Non-pigmented ciliary epithelial cell (primary cell): Measurements from ENCODE around the gene SETX.

ENCODE experiments used
- DNase-seq: peaks from one replicate; pipeline ENCODE4 v3.0.0-alpha.2; 2010; ENCODE audit warnings: low read depth

Gene SETX

DNA sequence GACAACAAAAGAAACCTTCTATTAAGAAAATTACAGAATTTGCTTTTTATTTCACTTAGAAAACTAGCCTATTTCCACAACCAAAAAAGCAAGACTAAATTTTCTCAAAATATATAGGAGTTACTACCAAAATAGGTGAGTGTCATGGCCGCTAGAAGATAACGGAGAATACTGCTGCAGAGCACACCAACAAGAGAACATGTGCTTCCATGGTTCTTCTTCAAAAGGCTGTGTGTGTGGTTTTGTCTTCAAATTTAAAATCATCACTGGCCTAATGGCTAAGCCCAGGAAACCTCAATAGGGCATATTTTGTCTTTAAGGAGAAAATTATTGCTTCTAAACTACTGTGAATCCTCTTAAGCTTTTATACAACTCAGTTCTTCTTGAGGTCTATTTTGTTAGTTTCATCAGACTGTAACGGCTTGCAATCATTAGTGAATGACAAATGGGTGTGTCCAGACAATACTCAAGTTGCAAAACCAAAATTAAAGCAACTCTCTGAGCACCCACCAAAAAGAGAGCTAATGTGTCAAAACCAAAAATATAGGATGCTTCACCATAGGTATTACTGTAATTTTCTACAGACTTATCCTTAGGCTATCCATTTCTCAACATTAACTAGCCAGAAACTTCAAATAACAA is 3.3 kb downstream of the SETX start:
- no peak for DNase-seq

DNA sequence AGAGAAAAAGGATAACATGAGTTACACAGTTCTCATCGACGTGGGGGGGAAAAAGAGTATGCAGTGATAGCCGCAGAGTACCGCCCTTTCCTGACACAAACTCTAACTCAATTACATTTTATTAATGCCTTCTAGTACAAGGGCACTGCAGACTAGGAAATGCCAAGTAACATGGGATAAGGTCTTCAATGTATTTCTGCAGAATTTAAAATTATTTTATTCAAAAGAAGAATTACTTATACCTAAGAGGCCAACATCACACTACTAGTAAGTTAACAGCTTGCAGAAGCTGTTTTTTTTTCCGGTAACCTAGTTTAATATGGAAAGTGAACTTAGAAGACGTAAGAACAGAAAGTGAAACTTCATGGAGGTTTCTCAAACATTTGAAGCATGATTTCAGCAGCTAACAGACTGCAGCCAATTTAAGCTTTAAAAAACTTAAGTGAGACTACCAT is 3.9 kb downstream of the SETX start:
- no peak for DNase-seq

DNA sequence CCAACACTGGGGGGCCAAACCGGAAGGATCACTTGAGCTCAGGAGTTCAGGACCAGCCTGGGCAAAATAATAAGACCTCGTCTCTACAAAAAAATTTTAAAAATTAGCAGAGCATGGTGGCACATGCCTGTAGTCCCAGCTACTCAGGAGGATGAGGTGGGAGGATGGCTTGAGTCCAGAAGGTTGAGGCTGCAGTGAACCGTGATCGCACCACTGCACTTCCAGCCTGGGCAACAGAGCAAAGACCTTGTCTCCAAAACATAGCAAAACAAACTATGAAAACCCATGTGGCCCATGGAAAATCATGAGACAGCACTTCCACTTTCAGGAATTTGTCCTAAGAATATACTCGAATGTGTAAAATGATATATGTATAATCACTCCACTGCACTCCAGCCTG is 6.1 kb downstream of the SETX start:
- no peak for DNase-seq

DNA sequence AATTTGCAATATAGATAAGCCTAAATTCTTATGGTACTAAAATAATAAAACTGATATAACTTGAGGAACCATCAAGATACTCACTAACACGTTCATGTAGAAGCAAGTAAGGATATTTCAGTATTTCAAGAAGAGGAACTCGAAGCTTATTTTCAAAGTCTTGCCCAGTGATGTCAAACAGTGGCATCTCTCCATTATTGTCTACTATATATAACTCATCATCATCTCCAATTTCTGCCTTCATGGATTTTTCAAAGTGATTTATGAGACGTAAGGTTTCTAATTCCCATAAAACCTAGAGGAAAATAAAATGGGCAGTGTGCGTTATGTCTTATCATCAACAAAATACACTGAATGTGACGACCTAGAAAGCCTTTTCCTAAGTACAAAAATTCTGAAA is 8.6 kb downstream of the SETX start:
- DNase-seq = no peak

DNA sequence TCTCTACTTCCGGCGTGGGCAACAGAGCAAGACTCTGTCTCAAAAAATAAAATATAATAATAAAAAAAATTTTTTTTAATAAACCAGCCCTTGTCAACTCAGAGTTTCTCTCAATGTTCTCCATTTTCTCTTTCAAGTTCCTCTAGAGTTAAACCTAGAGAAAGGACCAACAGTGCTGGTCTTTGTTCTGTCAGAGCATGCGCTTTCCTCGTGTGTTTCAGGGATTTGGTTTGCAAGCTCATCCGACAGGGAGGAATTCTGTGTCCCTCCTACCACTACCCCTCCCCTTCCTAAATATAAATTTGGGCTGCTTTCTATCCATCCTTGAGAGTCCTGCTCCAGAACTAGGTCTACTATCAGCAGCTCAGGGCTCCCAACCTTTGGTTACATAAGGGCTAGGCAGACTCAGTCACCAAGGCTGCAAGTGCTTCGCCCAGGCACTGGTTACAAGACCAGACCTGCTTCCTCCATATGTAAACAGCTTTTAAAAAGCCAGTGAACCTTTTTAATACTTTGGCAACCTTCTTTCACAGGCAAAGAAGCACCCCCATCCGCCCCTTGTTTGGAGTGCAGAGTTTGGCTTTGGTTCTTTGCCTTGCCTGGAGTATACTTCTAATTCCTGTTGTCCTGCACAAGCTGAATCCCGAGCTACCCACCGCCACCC is 13.5 kb downstream of the SETX start:
- no peak for DNase-seq

DNA sequence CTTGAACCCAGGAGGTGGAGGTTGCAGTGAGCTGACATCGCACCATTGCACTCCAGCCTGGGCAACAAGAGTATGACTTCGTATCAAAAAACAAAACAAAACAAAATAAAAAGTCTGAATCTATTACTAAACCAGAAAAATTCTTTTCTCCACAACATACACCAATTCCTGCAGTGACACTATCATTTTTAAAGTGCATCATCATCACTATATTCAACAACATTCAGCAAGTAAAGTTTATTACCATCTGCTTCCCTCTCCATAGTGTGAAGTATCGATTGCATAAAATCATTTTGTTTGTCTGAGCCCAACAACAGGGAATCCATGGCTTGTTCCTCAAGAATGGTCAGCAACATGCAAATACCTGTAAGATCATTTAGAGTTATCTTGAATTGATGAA is 20.4 kb downstream of the SETX start:
- no peak for DNase-seq

DNA sequence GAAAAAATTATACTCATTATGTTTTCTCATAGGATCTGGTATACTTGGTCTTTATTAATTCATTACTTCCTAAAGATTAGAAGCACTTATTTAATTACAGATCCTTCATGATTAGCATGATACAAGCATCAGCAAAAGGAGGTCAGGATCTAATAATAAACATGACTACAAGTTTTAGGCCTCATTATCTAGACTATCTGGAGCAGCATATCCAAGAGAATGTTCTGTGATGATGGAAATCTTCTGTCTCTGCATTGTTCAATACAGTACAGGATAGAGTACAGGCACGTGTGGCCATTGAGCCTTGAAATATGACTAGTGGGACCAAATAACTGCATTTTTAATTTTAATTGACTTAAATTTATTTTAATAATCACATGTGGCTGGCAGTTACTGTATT is 21.2 kb downstream of the SETX start:
- DNase-seq = no peak

DNA sequence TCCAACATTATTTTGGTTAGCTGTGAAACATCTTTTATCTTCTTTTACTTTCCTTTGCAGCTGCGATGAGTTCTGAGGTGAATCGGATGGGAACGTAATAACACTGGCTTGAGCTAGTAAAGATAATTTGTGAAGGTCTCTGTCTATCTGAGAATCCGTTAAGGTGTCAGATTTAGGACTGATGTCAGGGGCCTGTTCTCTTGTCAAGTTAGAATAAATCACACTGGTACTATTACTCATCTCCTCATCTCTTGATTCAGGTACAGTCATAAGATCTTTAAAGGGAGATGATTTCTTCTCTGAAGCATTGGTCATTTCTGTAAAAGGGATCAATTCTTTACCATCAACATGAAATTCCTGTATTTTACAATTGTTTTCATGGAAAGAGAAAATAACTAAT is 26.2 kb downstream of the SETX start:
- DNase-seq = no peak

DNA sequence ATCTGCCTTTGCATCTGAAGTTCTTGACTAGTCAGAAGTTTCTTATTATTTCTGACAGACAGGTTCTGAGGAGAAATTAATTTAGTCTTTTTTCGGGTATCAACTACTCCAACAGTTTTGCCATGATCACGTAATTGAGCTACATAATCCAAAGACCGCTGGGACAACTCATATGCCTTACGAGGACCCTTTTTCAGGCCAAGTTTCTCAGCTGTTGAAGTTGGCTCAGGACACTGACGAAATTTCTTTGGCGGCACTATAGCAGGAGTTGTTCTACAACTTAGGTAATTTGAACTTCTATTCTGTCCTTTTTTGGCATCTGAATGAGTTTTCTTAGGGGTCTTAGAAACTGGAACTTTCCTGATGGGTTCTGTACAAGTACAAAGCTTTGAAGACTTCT is 27.2 kb downstream of the SETX start:
- no peak for DNase-seq

DNA sequence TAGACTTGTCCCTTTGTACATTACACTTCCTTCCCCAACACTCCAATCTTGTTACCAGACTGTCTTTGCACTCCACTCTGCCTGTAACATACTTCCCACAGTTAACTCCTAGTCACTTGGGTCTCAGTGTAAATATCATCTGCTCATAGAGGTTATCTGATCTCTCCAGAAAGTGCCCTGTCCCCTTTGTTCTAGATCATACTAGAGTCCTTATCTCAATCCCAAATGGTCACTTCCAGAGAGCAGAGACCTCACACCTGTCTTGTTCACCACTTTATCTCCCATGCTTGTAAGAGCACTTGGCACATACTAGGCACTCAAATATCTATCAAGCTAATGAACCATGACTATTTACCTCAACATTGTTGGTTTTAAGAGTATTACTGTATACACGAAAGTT is 30.4 kb downstream of the SETX start:
- no peak for DNase-seq

DNA sequence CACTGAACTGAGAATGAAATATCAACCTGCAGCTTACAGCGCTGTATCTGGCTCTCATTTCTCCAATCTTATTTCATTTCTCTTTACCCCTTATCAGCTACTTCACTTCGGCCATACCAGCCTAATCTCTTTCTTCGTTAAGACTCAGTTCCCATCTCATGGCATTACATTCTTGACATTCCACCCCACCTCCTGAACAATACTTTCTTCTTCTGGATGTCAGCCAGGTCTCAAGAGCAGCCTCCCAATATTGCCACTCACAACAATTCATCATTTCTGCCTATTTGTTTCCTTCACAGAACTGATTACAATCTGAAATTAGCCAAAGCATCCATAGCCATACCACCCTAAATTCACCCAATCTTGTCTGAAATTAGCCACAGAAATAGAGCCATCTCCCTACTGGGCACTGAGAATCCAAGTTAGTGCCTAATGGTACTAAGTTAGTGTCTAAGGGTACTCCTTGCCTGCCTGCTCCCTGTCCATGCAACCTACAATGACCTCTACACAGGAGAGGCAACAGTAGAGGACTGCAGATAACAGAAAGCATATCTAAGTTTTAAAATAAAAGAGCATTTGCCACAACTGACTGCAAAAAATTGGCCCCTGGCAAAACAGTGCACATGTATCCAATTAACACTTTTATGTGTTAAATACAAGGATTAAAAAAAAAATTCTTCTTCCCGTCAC is 35.2 kb downstream of the SETX start:
- DNase-seq = peak; percentile 23

DNA sequence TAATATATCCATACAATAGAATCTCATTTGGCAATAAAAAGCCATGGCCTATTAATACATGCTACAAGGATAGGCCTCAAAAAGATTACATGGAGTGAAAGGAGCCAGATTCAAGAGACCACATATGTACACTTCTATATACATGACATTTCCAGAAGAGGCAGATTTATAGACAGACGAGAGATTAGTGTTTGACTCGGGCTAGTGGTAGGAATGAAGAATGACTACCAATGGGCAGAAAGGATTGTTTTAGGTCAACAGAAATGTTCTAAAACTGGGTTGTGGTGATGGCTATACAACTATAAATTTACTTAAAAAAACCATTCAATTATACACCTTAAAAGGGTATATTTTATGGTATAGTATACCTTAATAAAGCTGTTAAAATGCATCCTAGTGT is 41.9 kb downstream of the SETX start:
- no peak for DNase-seq

DNA sequence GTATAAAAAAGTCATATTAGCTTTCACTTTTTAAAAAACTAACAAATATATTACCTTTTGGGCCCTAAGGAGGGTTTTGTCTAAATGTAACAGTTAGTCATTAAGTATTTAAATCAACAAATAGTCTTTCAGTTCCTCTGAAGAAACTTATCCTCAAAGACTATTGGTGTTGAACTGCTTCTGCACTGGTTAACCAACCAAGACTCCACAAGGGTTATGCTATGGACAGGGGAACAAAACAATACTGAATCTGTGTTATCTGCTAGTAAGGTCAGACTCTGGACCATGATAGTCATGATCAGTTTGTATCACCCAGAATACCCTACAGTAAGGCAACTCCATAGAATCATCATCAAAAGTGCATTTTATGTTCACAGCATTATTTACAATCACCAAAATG is 42.4 kb downstream of the SETX start:
- DNase-seq = no peak

DNA sequence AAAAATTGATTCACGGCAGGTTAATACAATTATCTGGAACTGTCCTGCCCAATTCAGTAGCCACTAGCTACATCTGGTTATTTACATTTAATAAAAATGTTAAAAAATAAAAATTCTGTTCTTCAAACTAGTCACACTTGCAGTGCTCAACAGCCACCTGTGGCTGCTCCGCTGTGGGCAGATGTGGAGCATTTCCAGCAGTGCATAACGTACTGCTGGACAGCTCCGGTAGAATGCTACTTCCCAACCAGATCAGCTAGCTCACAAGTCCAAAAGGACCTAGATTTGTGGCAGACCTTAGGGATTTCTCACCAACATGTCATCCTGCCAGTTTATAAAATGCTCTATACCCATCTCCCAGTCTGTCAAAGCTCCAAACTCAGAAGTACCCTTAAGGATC is 42.8 kb downstream of the SETX start:
- DNase-seq = no peak

DNA sequence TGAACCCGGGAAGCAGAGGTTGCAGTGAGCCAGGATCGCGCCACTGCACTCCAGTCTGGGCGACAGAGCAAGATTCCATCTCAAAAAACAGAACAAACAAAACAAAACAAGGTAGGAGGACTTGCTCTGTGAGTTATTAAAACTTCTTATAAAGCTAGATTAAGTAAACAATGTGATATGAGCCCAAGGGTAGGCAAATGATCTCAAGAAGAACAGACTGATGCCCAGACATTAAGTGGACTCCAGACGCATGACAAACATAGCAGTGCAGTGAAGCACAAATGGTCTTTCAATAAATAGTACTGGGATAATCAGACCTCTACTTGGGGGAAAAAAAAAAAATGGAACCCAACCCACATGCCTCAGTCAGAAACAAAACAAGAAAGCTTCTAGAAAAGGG is 45.7 kb downstream of the SETX start:
- DNase-seq = no peak

DNA sequence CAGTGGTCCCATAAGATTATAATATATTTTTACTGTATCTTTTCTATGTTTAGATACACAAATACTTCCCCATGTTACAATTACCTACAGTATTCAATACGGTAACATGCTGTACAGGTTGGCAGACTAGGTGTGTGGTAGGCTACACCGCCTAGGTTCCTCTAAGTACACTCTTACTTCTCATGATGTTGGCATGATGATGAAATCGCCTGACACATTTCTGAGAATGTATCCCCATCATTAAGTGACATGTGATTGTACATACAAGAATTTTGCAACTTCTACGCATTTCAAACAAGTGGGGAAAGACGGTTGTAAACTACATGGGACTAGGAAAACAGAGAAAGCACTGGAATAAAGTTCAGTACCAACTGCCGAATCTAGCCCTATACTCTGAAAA is 53.3 kb downstream of the SETX start:
- DNase-seq = no peak

DNA sequence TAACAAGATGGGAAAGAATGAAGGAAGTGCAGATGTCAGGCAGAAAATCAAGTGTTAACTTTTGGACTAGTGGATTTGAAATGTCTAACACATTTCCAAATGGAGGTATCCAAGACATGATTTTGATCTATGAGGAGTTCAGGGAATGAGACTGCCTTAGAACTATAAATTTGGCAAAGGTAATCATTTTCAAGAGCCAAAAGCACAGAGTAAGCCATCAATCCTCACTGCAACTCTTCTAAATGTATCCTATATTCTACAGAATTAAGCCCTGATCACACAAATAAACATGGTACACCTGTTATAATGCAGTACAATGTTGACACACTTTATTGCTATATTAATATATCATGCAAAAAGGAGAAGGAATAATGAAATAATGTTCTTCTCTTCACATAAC is 55.6 kb downstream of the SETX start:
- DNase-seq = no peak

DNA sequence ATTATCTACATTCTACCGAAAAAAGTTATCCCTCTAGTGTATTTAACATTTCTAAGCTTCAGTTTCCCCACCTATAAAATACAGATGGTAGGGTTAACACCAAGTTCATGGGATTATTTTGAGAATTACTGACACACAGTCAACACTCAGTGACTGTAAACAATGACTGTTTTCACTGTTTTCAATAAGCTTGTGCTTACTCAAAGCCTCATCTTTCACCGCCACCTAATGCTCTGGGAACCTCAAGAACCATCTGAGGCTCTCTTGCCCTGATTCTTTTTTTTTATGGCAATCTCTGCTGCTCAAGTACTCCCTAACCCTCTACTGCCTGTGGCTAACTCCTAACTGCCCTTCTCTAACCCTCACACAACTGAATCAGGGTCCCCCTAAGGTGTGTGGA is 59.6 kb downstream of the SETX start:
- DNase-seq = no peak

DNA sequence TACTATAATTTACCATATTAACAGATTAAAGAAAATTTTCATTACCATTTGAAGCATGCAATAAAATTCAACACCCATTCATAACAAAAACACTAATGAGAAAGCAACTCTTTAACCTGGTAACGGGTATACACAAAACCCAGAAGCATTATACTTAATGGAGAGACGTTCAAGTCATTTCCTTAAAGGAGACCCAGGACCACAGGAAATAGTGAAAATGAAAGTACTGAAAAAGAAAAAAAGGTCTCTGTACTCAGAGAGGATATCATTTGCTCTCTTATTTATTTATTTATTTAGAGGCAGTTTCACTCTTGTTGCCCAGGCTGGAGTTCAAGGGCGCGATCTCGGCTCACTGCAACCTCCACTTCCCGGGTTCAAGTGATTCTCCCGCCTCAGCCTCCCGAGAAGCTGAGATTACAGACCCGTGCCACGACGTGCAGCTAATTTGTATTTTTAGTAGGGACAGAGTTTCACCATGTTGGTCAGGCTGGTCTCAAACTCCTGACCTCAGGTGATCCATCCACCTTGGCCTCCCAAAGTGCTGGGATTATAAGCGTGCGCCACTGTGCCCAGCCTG is 61.6 kb downstream of the SETX start:
- DNase-seq = no peak

DNA sequence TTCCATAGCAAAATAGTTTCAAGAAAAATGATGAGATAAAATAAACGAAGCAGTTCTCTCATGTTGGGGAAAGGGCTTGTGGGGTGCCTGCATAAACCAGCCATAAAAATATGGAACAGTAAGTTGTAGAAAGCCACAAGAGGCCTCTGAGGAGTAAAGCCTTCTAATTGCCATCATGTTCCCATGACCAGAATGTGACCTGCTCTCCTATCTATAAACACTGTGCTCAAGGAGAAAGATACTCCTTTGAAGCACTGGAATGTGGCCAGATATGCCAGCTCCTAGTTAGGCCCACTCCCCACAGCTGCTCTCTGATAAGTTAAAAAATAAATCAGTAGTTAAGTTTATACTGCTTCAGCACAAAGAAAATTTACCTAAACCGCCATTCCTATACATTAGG is 65.8 kb downstream of the SETX start:
- DNase-seq = peak; percentile 6

DNA sequence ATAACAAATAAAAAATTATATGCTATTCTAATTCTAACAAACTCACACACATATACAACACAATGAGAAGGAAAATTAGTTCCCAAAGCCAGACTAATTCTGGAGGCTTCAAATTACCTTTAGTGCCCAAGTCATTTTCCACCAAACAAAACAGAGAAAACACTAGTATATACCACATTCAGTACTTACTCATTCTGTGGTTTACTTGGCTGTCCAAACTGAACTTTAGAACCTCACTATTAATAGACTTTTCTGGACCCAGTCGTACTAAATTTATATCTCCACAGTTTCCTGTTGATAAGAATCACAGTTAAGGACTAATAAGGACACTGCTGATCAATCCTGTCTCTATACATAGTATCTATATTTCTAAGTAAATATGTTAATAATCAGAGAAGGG is 66.4 kb downstream of the SETX start:
- peak; percentile 46 for DNase-seq

DNA sequence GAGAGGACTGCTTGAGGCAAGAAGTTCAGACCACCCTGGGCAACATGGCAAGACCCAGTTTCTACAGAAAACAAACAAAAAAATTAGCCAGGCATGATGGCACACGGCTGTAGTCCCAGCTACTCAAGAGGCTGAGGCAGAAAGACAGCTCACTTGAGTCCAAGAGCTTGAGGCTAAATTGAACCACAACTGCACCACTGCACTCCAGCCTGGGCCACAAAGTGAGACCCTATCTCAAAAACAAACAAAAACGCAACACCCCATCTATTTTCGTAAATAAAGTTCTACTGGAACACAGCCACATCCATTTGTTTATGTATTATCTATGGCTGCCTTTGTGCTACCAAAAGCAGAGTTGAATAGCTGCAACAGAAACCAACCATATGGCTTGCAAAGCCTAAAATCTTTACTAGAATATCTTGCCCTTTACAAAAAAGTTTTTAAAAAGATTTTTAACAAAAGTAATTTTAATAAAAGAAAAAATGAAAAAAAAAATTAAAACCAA is 67.5 kb downstream of the SETX start:
- DNase-seq = no peak

DNA sequence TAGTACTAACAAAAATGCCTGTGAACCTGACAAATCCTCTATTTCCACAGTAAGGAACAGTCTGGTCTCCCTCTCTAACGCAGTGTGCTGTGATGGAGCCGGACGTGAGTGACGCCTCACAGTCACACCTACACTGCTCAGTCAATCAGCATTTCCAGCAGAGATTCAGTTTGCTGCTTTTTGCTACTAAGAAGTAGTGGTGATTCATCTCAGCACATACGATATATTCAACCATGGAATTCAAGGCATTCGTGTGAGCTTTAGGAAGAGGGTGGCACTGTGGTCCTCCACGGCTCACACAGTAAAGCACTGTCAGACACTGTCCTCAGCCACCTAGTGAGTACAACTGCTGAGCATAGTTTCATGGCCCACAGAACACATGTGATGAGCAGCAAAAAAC is 70.9 kb downstream of the SETX start:
- peak; percentile 62 for DNase-seq
